ENCODE results near the gene MANSC1. TPM values are rescaled to one million over a fixed set of nuclear protein-coding genes. Genes with fewer than 3 reads are reported as not detected.

Gene MANSC1
- total RNA-seq, 1 donor from 2014 or later = 5.6 TPM

DNA sequence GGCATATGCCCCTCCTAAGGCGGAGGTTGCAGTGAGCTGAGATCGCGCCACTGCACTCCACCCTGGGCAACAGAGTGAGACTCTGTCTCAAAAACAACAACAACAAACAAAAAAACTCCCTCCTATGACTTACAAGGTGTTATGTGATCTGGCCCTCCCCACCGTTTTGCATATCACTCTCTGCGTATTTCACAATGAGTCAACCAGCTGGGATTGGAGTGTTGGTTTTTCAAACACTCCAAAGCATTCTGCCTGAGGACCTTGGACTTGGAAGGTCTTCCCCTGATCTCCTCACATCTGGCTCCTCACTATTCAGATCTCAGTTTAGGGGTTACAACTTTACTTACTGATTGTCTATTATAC lies 14.0 kb downstream of the MANSC1 start:
- Mint-ChIP-seq H3K4me1 (peaks cover 20% of the 10 kb centered on the region), H3K9me3 (no peaks in the 10 kb centered on the region), H3K36me3 (ENCODE audit: low read depth) (peaks cover 3% of the 10 kb centered on the region), H3K4me3 (no peak overlapping the region), H3K27ac (ENCODE audit: unreplicated experiment) (no peak overlapping the region), H3K27me3 (ENCODE audit: low read depth) (no peaks in the 10 kb centered on the region)
- DNase-seq (ENCODE audit: low read depth, low spot score) = no peak
- TF ChIP-seq, protein P1, sequence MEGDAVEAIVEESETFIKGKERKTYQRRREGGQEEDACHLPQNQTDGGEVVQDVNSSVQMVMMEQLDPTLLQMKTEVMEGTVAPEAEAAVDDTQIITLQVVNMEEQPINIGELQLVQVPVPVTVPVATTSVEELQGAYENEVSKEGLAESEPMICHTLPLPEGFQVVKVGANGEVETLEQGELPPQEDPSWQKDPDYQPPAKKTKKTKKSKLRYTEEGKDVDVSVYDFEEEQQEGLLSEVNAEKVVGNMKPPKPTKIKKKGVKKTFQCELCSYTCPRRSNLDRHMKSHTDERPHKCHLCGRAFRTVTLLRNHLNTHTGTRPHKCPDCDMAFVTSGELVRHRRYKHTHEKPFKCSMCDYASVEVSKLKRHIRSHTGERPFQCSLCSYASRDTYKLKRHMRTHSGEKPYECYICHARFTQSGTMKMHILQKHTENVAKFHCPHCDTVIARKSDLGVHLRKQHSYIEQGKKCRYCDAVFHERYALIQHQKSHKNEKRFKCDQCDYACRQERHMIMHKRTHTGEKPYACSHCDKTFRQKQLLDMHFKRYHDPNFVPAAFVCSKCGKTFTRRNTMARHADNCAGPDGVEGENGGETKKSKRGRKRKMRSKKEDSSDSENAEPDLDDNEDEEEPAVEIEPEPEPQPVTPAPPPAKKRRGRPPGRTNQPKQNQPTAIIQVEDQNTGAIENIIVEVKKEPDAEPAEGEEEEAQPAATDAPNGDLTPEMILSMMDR (conservative IDR thresholded peaks at IDR 0.05) = no peak

DNA sequence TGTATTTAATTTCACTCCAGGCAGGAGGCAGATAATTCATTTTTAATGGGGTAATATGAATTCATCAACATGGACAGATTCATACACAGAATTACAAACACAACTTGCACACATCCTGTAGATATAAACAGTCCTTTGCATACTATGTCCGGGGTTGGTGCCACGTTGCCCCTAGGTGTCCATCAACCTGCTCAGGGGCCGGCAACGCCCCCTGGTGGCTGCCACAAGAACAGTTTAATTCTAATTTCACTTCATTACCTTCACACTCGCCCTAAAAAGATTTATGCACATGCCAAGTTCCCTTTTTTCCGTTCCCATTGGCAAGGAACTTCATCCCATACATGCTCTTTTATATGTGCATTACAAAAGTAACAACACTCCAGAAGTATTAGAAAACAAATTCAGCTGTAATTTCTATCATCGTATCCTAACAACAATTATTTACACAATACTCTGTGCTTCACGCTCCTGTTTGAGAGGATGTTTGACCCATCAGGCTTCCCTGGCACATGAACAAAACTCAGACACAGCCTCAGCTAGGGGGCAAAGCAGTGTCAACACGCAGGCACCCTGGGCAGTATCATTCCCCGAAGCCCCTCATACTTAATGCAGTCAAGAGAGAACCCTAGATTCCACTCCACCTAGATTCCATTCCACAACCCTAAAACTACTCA lies 15.5 kb downstream of the MANSC1 start:
- DNase-seq (ENCODE audit: low read depth, low spot score) = peak; percentile 63
- Mint-ChIP-seq H3K9me3 (no peaks in the 10 kb centered on the region), H3K27ac (ENCODE audit: unreplicated experiment) (no peak overlapping the region), H3K4me1 (peaks cover 20% of the 10 kb centered on the region), H3K4me3 (no peak overlapping the region), H3K27me3 (ENCODE audit: low read depth) (no peaks in the 10 kb centered on the region), H3K36me3 (ENCODE audit: low read depth) (peaks cover 3% of the 10 kb centered on the region)
- TF ChIP-seq, protein P1 (conservative IDR thresholded peaks at IDR 0.05) = peak; percentile 98

DNA sequence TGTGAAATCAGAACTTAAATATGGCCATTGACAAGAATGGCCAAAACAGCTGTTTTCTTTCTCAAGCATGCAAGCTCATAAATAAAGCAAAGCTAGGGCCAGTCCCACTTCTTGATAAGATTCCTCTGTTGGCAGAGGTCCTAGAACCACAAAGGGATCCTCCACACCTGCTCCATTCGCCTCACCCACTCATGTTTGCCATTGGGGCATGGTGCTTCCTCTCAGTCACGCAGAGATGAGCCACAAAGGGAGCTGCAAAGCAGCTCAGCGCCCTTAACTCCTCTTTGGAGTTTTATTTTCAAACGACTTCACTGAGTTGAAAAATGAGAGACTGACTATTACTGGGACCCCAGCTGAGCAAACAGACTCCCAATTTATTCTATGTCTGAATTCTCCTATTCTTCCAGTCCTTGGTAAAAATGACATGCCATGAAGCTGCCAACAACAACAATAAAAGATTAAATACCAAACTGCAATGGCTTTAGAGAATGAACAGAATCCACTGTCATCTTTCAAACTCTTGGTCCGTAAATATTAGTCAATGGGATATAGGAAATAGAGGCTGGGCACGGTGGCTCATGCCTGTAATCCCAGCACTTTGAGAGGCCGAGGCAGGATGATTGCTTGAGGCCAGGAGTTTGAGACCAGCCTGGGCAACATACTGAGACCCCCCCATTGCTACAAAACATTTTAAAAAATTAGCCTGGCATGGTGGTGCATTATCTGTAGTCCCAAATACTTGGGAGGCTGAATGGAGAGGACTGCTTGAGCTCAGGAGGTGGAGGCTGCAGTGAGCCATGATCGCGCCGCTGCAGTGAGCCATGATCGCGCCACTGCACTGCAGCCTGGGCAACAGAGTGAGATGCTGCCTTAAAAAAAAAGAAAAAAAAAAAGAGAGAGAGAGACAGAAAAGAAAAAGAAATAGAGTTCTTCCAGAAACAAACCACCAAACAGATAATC lies 16.4 kb downstream of the MANSC1 start:
- H3K9me3 Mint-ChIP-seq = no peaks in the 10 kb centered on the region
- DNase-seq (ENCODE audit: low read depth, low spot score) = no peak
- no peak overlapping the region for H3K4me3 Mint-ChIP-seq
- no peak overlapping the region for H3K27ac Mint-ChIP-seq (ENCODE audit: unreplicated experiment)
- peaks cover 17% of the 10 kb centered on the region for H3K4me1 Mint-ChIP-seq
- H3K27me3 Mint-ChIP-seq (ENCODE audit: low read depth) = no peaks in the 10 kb centered on the region
- H3K36me3 Mint-ChIP-seq (ENCODE audit: low read depth) = no peaks in the 10 kb centered on the region
- TF ChIP-seq, protein P1 (conservative IDR thresholded peaks at IDR 0.05) = no peak

DNA sequence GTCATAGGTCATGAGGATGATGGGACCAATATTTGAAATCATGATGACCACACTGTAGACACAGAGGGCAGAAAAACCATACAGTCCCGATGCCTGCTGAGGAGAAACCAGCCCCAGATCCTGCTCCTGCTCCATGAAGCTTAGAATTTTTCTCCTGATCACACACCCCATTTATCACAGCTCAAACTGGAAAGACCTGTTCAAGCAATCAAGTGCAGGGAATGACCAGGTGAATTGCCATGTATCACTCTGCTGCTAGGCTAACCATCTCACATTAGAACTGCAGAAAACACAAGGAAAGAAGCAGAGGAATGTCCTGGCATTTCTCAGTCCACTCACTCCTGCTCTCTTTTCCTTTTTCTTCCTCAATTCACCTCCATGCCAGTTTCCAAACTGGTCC lies 18.1 kb downstream of the MANSC1 start:
- TF ChIP-seq, protein P1 (conservative IDR thresholded peaks at IDR 0.05) = no peak
- H3K4me1 Mint-ChIP-seq = peaks cover 19% of the 10 kb centered on the region
- no peaks in the 10 kb centered on the region for H3K27me3 Mint-ChIP-seq (ENCODE audit: low read depth)
- no peaks in the 10 kb centered on the region for H3K9me3 Mint-ChIP-seq
- no peaks in the 10 kb centered on the region for H3K36me3 Mint-ChIP-seq (ENCODE audit: low read depth)
- DNase-seq (ENCODE audit: low read depth, low spot score) = no peak
- no peak overlapping the region for H3K4me3 Mint-ChIP-seq
- no peak overlapping the region for H3K27ac Mint-ChIP-seq (ENCODE audit: unreplicated experiment)

DNA sequence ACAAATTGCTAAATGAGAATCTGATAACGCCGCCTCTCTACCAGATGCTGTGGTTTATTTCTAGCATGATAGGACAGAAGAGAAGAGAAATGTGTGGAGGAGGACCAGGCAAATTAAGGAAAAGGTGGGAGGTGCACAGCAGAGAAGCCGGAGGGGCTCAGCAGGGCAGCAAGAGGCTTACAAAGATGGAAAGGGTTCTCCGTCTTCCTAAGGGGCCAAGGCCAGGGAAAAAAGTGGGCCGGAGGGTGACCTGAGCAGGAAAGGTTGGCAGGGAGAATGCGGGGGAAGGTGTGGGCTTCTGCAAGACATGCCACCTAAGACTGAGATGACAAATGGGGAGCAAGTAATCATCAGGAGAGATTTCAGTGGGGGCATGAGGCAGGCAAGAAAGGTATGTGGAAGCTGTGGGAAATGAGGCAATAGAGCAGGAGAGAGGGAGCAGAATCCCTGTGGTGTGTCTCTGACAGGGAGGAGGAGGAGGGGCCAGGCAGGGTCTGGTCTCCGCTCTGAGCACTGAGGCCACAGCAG lies 18.7 kb downstream of the MANSC1 start:
- Mint-ChIP-seq H3K4me1 (peaks cover 19% of the 10 kb centered on the region), H3K9me3 (no peaks in the 10 kb centered on the region), H3K4me3 (no peak overlapping the region), H3K27me3 (ENCODE audit: low read depth) (no peaks in the 10 kb centered on the region), H3K27ac (ENCODE audit: unreplicated experiment) (peak overlapping the region; percentile 20), H3K36me3 (ENCODE audit: low read depth) (no peaks in the 10 kb centered on the region)
- DNase-seq (ENCODE audit: low read depth, low spot score) = no peak
- TF ChIP-seq, protein P1 (conservative IDR thresholded peaks at IDR 0.05) = no peak
